Adrenal gland (tissue), 12 donors: ENCODE data around the gene GID4. TPM values are rescaled to one million over a fixed set of nuclear protein-coding genes. Genes with fewer than 3 reads are reported as not detected.

Experiments
- DNase-seq, 7 donors: peaks; one replicate each; pipeline ENCODE4 v3.0.0-alpha.2; 2019 to 2020
- H3K27ac ChIP-seq, 5 donors: fragments of 200-600 bp; sonication (generic) in 4 of 5; 1 replicate in 3 of 5; 2 replicates in 2 of 5; pipeline versions ENCODE4 v1.5.1 to v1.8.0; 2016 to 2020; ENCODE audit warnings: mild to moderate bottlenecking in 1 of 5
- H3K27me3 ChIP-seq: fragments of 200-600 bp; 2 replicates; pipeline ENCODE4 v1.8.0; 2021
- H3K36me3 ChIP-seq, 2 donors: fragments of 200-600 bp; replicated peaks in 1 of 2; 1 replicate in 1 of 2; 2 replicates in 1 of 2; pipeline versions ENCODE4 v1.5.1 to v1.8.0; 2018 to 2022
- H3K4me1 ChIP-seq, 2 donors: fragments of 200-600 bp; replicated peaks in 1 of 2; 1 replicate in 1 of 2; 2 replicates in 1 of 2; pipeline versions ENCODE4 v1.5.1 to v1.8.0; 2018 to 2021
- H3K4me3 ChIP-seq, 4 donors: fragments of 200-600 bp; sonication (generic) in 3 of 4; one replicate each; pipeline ENCODE4 v1.5.1; 2016 to 2018
- H3K9me3 ChIP-seq, 3 donors: fragments of 200-600 bp; sonication (generic) in 1 of 3; replicated peaks in 1 of 3; 1 replicate in 2 of 3; 2 replicates in 1 of 3; pipeline versions ENCODE4 v1.5.1 to v1.8.0; 2016 to 2021
- CTCF ChIP-seq, 6 experiments: fragments of 450-650 bp in 4 of 6; fragments of 200-600 bp in 2 of 6; sonication (generic) in 1 of 6; IDR thresholded peaks; 1 replicate in 5 of 6; 2 replicates in 1 of 6; pipeline versions ENCODE4 v1.5.1 to v1.8.0; 2016 to 2021; ENCODE audit warnings: antibody characterized with exemption in 6 of 6, mild to moderate bottlenecking in 2 of 6, moderate library complexity in 1 of 6
- POLR2A ChIP-seq, 2 donors: fragments of 450-650 bp; IDR thresholded peaks; one replicate each; pipeline ENCODE4 v1.6.1; 2017; ENCODE audit warnings: antibody characterized with exemption in 2 of 2, mild to moderate bottlenecking in 2 of 2, moderate library complexity in 1 of 2
- whole genome bisulfite sequencing, 4 donors: extraction: QIAGEN DNeasy Blood & Tissue Kit in 2 of 4; methylation state at CpG; one replicate each; pipeline versions ENCODE4 v1.1.5 to v1.1.7; 2013 to 2017; 5-methylcytosine and 5-hydroxymethylcytosine counted together
- intact Hi-C, 2 donors: fragments of 100-400 bp; cut with DNase I; formaldehyde crosslinking; loops; one replicate each; pipeline versions ENCODE4 v1.14.1 to v1.15.0; 2022 to 2023
- polyA plus RNA-seq, 3 donors: library from polyadenylated mRNA; stranded (reverse); fragments of 200-250 nt in 2 of 3; fragments of 350-450 nt in 1 of 3; fragmentation: Illumina TruSeq in 1 of 3; extraction: RNeasy Lipid Tissue Mini Kit (QIAGEN cat#74804) in 1 of 3; gene quantifications; one replicate each; pipeline ENCODE4 v1.2.3, GENCODE V29; 2013 to 2014
- total RNA-seq, 9 donors: library from RNA; depleted of rRNA in 4 of 9; stranded (reverse); fragments of >200 nt in 4 of 9; fragments of 120-200 nt in 1 of 9; fragmentation: NEBNext Ultra II Directional in 1 of 9; extraction: Animal tissue kit (Norgen Biotek cat#: 25700) in 1 of 9; gene quantifications; one replicate each; pipeline versions ENCODE4 v1.1.0 to v1.2.4, GENCODE V29; 2013 to 2023
- donor health status: healthy with polysubstance abuse.
- donor health status: Bipolar disorder and iron deficiency.
- donor health status: DM: yes; HTN: yes; CAD: no.
- donor health status: DM: no; HTN: no; CAD: no.
- donor health status: DM: no; HTN: no; CAD: no.
- donor health status: DM: yes; HTN: yes; CAD: no.

GID4 gene
- total and polyA plus RNA-seq, 12 donors: 4.2 to 16.7 (median 9.7) TPM

GRCh38 chr17:18059283-18059682, 20.1 kb downstream of the GID4 start:
- intact Hi-C loops: no loop called here
- no peaks in the 10 kb centered on the region for H3K27me3 ChIP-seq
- 40 to 63% (median 47%) methylated on average over 5 of the region's 5 CpGs for WGBS, 4 donors
- peaks cover 0 to 49% of the 10 kb centered on the region in 2 donors for H3K36me3 ChIP-seq
- no peaks in the 10 kb centered on the region for H3K9me3 ChIP-seq
- DNase-seq: no peak
- no peak overlapping the region for H3K27ac ChIP-seq
- no peak overlapping the region for H3K4me3 ChIP-seq
- TF ChIP-seq POLR2A (IDR thresholded peaks at IDR 0.05) (no peak), CTCF (IDR thresholded peaks at IDR 0.05) (no peak)
- no peaks in the 10 kb centered on the region for H3K4me1 ChIP-seq

- no peak overlapping the region for H3K27ac ChIP-seq
- no peaks in the 10 kb centered on the region for H3K9me3 ChIP-seq
- DNase-seq: no peak
- H3K4me3 ChIP-seq: no peak overlapping the region
- no peaks in the 10 kb centered on the region for H3K27me3 ChIP-seq
- intact Hi-C loops: no loop called here
- TF ChIP-seq CTCF (IDR thresholded peaks at IDR 0.05) (no peak), POLR2A (IDR thresholded peaks at IDR 0.05) (no peak)
- WGBS, 4 donors: 67 to 83% (median 77%) methylated on average over 2 of the region's 2 CpGs
- peaks cover 0 to 49% of the 10 kb centered on the region in 2 donors for H3K36me3 ChIP-seq
- H3K4me1 ChIP-seq: no peaks in the 10 kb centered on the region
These were observed 24.8 kb downstream of the GID4 start for GRCh38 chr17:18064053-18064452.

GRCh38 chr17:18065546-18065945, 26.3 kb downstream of the GID4 start:
- intact Hi-C loops: no loop called here
- peaks cover 0 to 1% of the 10 kb centered on the region in 2 donors for H3K4me1 ChIP-seq
- H3K4me3 ChIP-seq: no peak overlapping the region
- no peak for DNase-seq
- H3K9me3 ChIP-seq: no peaks in the 10 kb centered on the region
- no peaks in the 10 kb centered on the region for H3K27me3 ChIP-seq
- no peak for TF ChIP-seq CTCF (IDR thresholded peaks at IDR 0.05)
- no peak for TF ChIP-seq POLR2A (IDR thresholded peaks at IDR 0.05)
- H3K27ac ChIP-seq: no peak overlapping the region
- 93 to 95% (median 93%) methylated on average over 3 to 11 of the region's 11 CpGs for WGBS, 4 donors
- peaks cover 0 to 47% of the 10 kb centered on the region in 2 donors for H3K36me3 ChIP-seq

GRCh38 chr17:18066866-18067265, 27.7 kb downstream of the GID4 start:
- no peak for DNase-seq
- Histone ChIP-seq H3K4me1 (peaks cover 0 to 6% of the 10 kb centered on the region in 2 donors), H3K36me3 (peaks cover 0 to 36% of the 10 kb centered on the region in 2 donors), H3K9me3 (no peaks in the 10 kb centered on the region), H3K27me3 (no peaks in the 10 kb centered on the region), H3K4me3 (no peak overlapping the region), H3K27ac (no peak overlapping the region)
- intact Hi-C loops: no loop called here
- WGBS, 4 donors: 92 to 100% (median 97%) methylated on average over 2 to 4 of the region's 4 CpGs
- TF ChIP-seq CTCF (IDR thresholded peaks at IDR 0.05): no peak
